MM.1S (cell line): Measurements from ENCODE around the gene MS4A10.

Experiments
- DNase-seq: peaks from one replicate; pipeline ENCODE4 v3.0.0-alpha.2; 2015
- H2AFZ ChIP-seq: fragments of 300-600 bp; sonication (generic); 2 replicates; pipeline ENCODE4 v1.6.0; 2016; ENCODE audit warnings: antibody characterized with exemption, low read length
- H3F3A ChIP-seq: fragments of 300-600 bp; sonication (generic); 2 replicates; pipeline ENCODE4 v1.6.1; 2016; ENCODE audit warnings: mild to moderate bottlenecking, antibody characterized with exemption, low read length, moderate library complexity, mixed read lengths; ENCODE audit not compliant: insufficient read depth
- H3K27ac ChIP-seq: fragments of 300-600 bp; sonication (generic); 2 replicates; pipeline ENCODE4 v1.5.1; 2016; ENCODE audit warnings: mild to moderate bottlenecking, low read length
- H3K27me3 ChIP-seq: fragments of 300-600 bp; sonication (generic); replicated peaks from 2 replicates; pipeline ENCODE4 v1.6.0; 2016; ENCODE audit warnings: low read length; ENCODE audit not compliant: insufficient read depth
- H3K36me3 ChIP-seq: fragments of 300-600 bp; sonication (generic); replicated peaks from 2 replicates; pipeline ENCODE4 v1.6.1; 2016; ENCODE audit warnings: mild to moderate bottlenecking, low read length, mixed read lengths; ENCODE audit not compliant: insufficient read depth
- H3K4me1 ChIP-seq: fragments of 300-600 bp; sonication (generic); 2 replicates; pipeline ENCODE4 v1.6.1; 2016; ENCODE audit warnings: low read length, mixed read lengths
- H3K4me2 ChIP-seq: fragments of 300-600 bp; sonication (generic); 2 replicates; pipeline ENCODE4 v1.6.0; 2016; ENCODE audit warnings: low read depth, low read length
- H3K4me3 ChIP-seq: fragments of 300-600 bp; sonication (generic); 2 replicates; pipeline ENCODE4 v1.5.1; 2016; ENCODE audit warnings: low read length, mixed read lengths
- H3K79me2 ChIP-seq: fragments of 300-600 bp; sonication (generic); 2 replicates; pipeline ENCODE4 v1.6.1; 2016; ENCODE audit warnings: mixed run types, low read length, mixed read lengths
- H3K9ac ChIP-seq: fragments of 300-600 bp; sonication (generic); 2 replicates; pipeline ENCODE4 v1.6.1; 2016; ENCODE audit warnings: low read length, mixed read lengths
- H3K9me2 ChIP-seq: fragments of 300-600 bp; sonication (generic); replicated peaks from 2 replicates; pipeline ENCODE4 v1.6.1; 2016; ENCODE audit warnings: mild to moderate bottlenecking, low read length, mixed read lengths; ENCODE audit not compliant: insufficient read depth
- H3K9me3 ChIP-seq: fragments of 300-600 bp; sonication (generic); replicated peaks from 2 replicates; pipeline ENCODE4 v1.6.1; 2016; ENCODE audit warnings: mild to moderate bottlenecking, low read length, mixed read lengths; ENCODE audit not compliant: insufficient read depth
- H4K20me1 ChIP-seq: fragments of 300-600 bp; sonication (generic); 2 replicates; pipeline ENCODE4 v1.6.1; 2016; ENCODE audit warnings: mild to moderate bottlenecking, low read length, moderate library complexity, mixed read lengths; ENCODE audit not compliant: insufficient read depth
- CTCF ChIP-seq: fragments of 300-600 bp; sonication (generic); IDR thresholded peaks from 2 replicates; pipeline ENCODE4 v1.5.1; 2016; ENCODE audit warnings: antibody characterized with exemption, low read length, mixed read lengths
- EZH2 ChIP-seq: fragments of 300-600 bp; sonication (generic); optimal IDR thresholded peaks from 2 replicates; pipeline ENCODE3; 2017; ENCODE audit warnings: low read depth, mild to moderate bottlenecking, antibody characterized with exemption, low read length, mixed read lengths
- EZH2phosphoT487 ChIP-seq: fragments of 300-600 bp; sonication (generic); IDR thresholded peaks from 2 replicates; pipeline ENCODE4 v1.6.1; 2018; ENCODE audit warnings: antibody characterized with exemption, low read length

Gene MS4A10

GRCh38 chr11:60785806-60786361 is 751 bp downstream of the MS4A10 start:
- H3K4me1 ChIP-seq: no peaks in the 10 kb centered on the region
- no peaks in the 10 kb centered on the region for H3K9me3 ChIP-seq
- no peaks in the 10 kb centered on the region for H3K27me3 ChIP-seq
- no peak overlapping the region for H3K4me2 ChIP-seq
- H3K9ac ChIP-seq: no peak overlapping the region
- no peaks in the 10 kb centered on the region for H3K9me2 ChIP-seq
- no peaks in the 10 kb centered on the region for H3F3A ChIP-seq
- DNase-seq: no peak
- no peak overlapping the region for H3K4me3 ChIP-seq
- no peaks in the 10 kb centered on the region for H4K20me1 ChIP-seq
- H3K79me2 ChIP-seq: no peaks in the 10 kb centered on the region
- TF ChIP-seq EZH2phosphoT487 (no peak), CTCF (no peak), EZH2 (no peak)
- no peak overlapping the region for H2AFZ ChIP-seq
- no peaks in the 10 kb centered on the region for H3K36me3 ChIP-seq
- no peak overlapping the region for H3K27ac ChIP-seq

- Histone ChIP-seq H3K9me3 (no peaks in the 10 kb centered on the region), H3K36me3 (no peaks in the 10 kb centered on the region), H2AFZ (no peak overlapping the region), H3K4me3 (no peak overlapping the region), H3K9ac (no peak overlapping the region), H3K4me1 (no peaks in the 10 kb centered on the region), H3K27me3 (no peaks in the 10 kb centered on the region), H4K20me1 (no peaks in the 10 kb centered on the region), H3K4me2 (no peak overlapping the region), H3K27ac (no peak overlapping the region), H3K79me2 (no peaks in the 10 kb centered on the region), H3F3A (no peaks in the 10 kb centered on the region), H3K9me2 (no peaks in the 10 kb centered on the region)
- DNase-seq: no peak
- TF ChIP-seq EZH2 (no peak), EZH2phosphoT487 (no peak), CTCF (no peak)
Measured at GRCh38 chr11:60786811-60787567, 1.9 kb downstream of the MS4A10 start.

- no peak overlapping the region for H3K27ac ChIP-seq
- TF ChIP-seq EZH2: no peak
- no peak for TF ChIP-seq CTCF
- no peak overlapping the region for H3K4me2 ChIP-seq
- no peak overlapping the region for H3K4me3 ChIP-seq
- no peaks in the 10 kb centered on the region for H3K9me2 ChIP-seq
- H3K4me1 ChIP-seq: no peaks in the 10 kb centered on the region
- no peak for DNase-seq
- no peaks in the 10 kb centered on the region for H3K9me3 ChIP-seq
- H3K36me3 ChIP-seq: no peaks in the 10 kb centered on the region
- H3K27me3 ChIP-seq: no peaks in the 10 kb centered on the region
- H2AFZ ChIP-seq: no peak overlapping the region
- no peaks in the 10 kb centered on the region for H3K79me2 ChIP-seq
- H3F3A ChIP-seq: no peaks in the 10 kb centered on the region
- H3K9ac ChIP-seq: no peak overlapping the region
- H4K20me1 ChIP-seq: no peaks in the 10 kb centered on the region
Measured at GRCh38 chr11:60788401-60789125, 3.4 kb downstream of the MS4A10 start.
